Liver (tissue), 3 donors: ENCODE data around the gene LRIT1.

Source experiments
- CTCF ChIP-seq: fragments of 150-350 bp; IDR thresholded peaks from 2 replicates; pipeline ENCODE4 v1.5.1; 2017; ENCODE audit warnings: improper control_type of control experiment, low read depth, low read length; ENCODE audit not compliant: missing input control
- HNF4G ChIP-seq: IDR thresholded peaks from 2 replicates; pipeline ENCODE4 v1.6.1; 2016; ENCODE audit warnings: antibody characterized with exemption
- MAX ChIP-seq: IDR thresholded peaks from 2 replicates; pipeline ENCODE4 v1.6.1; 2016; ENCODE audit warnings: antibody characterized with exemption
- donor health status: healthy.
- donor health status: healthy.

GRCh38 chr10:84193846-84194423 lies 47.4 kb downstream of the LRIT1 start:
- TF ChIP-seq CTCF (no peak), MAX (no peak), HNF4G (no peak)
